GM13976 (cell line): ENCODE results near the gene CSF1R.

Experiments used
- DNase-seq: peaks from one replicate; pipeline ENCODE4 v3.0.0; 2012; ENCODE audit warnings: low spot score
- CTCF ChIP-seq: IDR thresholded peaks from 2 replicates; pipeline ENCODE4 v1.5.1; 2012; ENCODE audit warnings: borderline replicate concordance, mild to moderate bottlenecking; ENCODE audit not compliant: insufficient read depth; ENCODE audit errors: extremely low read depth, missing control alignments, control extremely low read depth
- in situ Hi-C: fragments of 300-500 bp; cut with MboI; formaldehyde crosslinking; loops from one replicate; pipeline ENCODE4 v1.12.0; 2022; ENCODE audit warnings: low sequenced_read_pairs, mixed read lengths, inconsistent platforms; ENCODE audit not compliant: unreplicated experiment

Gene CSF1R

GRCh38 chr5:150057052-150057451, 29.3 kb downstream of the CSF1R start:
- in situ Hi-C loops: no loop called here

GRCh38 chr5:150056075-150056443, 30.3 kb downstream of the CSF1R start:
- no peak for TF ChIP-seq CTCF
- DNase-seq: no peak
- in situ Hi-C loops: no loop called here

More at GRCh38 chr5:150057052-150057451, 29.3 kb downstream of the CSF1R start:
- TF ChIP-seq CTCF: no peak
- no peak for DNase-seq

GRCh38 chr5:150055326-150056074, 30.9 kb downstream of the CSF1R start:
- no peak for DNase-seq
- no peak for TF ChIP-seq CTCF
- in situ Hi-C loops: no loop called here

- TF ChIP-seq CTCF: no peak
- DNase-seq: no peak
- in situ Hi-C loops: no loop called here
Observed at GRCh38 chr5:150054569-150054968, 31.8 kb downstream of the CSF1R start.

- no peak for TF ChIP-seq CTCF
- in situ Hi-C loops: no loop called here
Observed at GRCh38 chr5:150053713-150054392, 32.5 kb downstream of the CSF1R start.

GRCh38 chr5:150052956-150053712, 33.2 kb downstream of the CSF1R start:
- TF ChIP-seq CTCF: no peak
- in situ Hi-C loops: no loop called here
- no peak for DNase-seq

More at GRCh38 chr5:150053713-150054392, 32.5 kb downstream of the CSF1R start:
- no peak for DNase-seq
